CD14-positive monocyte (primary cell): Measurements from ENCODE around the gene SCART1. TPM values are rescaled to one million over a fixed set of nuclear protein-coding genes. Genes with fewer than 3 reads are reported as not detected.
"Not testable (repeated sequence)": the region's sequence is repeated elsewhere in the genome, so short reads cannot be mapped to it uniquely, and the experiment has no call there.

ENCODE experiments used
- DNase-seq, 3 donors: peaks; one replicate each; pipeline ENCODE4 v3.0.0-alpha.2; 2011 to 2022
- H2AFZ ChIP-seq: 2 replicates; pipeline ENCODE4 v1.6.0; 2012; ENCODE audit warnings: mild to moderate bottlenecking, low read depth, low read length, inconsistent platforms; ENCODE audit not compliant: insufficient read depth, poor library complexity, severe bottlenecking
- H3K27ac ChIP-seq, 2 donors: 1 replicate in 1 of 2; 2 replicates in 1 of 2; pipeline ENCODE4 v1.5.1; 2012 to 2013; ENCODE audit warnings: low read length in 2 of 2, control low read depth in 1 of 2, inconsistent platforms in 1 of 2, low read depth in 1 of 2, mild to moderate bottlenecking in 1 of 2
- H3K27me3 ChIP-seq, 2 donors: one replicate each; pipeline versions ENCODE4 v1.6.0 to v1.6.1; 2011 to 2013; ENCODE audit warnings: low read length in 2 of 2; ENCODE audit not compliant: control insufficient read depth in 2 of 2, insufficient read depth in 2 of 2
- H3K36me3 ChIP-seq, 2 donors: replicated peaks in 1 of 2; 1 replicate in 1 of 2; 2 replicates in 1 of 2; pipeline versions ENCODE4 v1.5.1 to v1.6.1; 2012 to 2013; ENCODE audit warnings: low read length in 2 of 2, control low read depth in 1 of 2, inconsistent platforms in 1 of 2, mild to moderate bottlenecking in 1 of 2; ENCODE audit not compliant: insufficient read depth in 2 of 2, control insufficient read depth in 1 of 2
- H3K4me1 ChIP-seq, 2 donors: 1 replicate in 1 of 2; 2 replicates in 1 of 2; pipeline versions ENCODE4 v1.5.1 to v1.6.1; 2012 to 2013; ENCODE audit warnings: low read length in 2 of 2, control low read depth in 1 of 2, inconsistent platforms in 1 of 2, mild to moderate bottlenecking in 1 of 2, moderate library complexity in 1 of 2; ENCODE audit not compliant: insufficient read depth in 2 of 2, control insufficient read depth in 1 of 2
- H3K4me2 ChIP-seq: replicated peaks from 2 replicates; pipeline ENCODE3; 2012; ENCODE audit warnings: low read length, moderate library complexity, mild to moderate bottlenecking; ENCODE audit not compliant: poor library complexity, severe bottlenecking; ENCODE audit errors: extremely low read depth
- H3K4me3 ChIP-seq, 3 experiments: fragments of 200-600 bp in 1 of 3; sonication (generic) in 1 of 3; replicated peaks in 1 of 3; 1 replicate in 2 of 3; 2 replicates in 1 of 3; pipeline ENCODE4 v1.5.1; 2011 to 2013; ENCODE audit warnings: low read length in 3 of 3, mild to moderate bottlenecking in 3 of 3, control low read depth in 2 of 3, low read depth in 2 of 3, inconsistent platforms in 1 of 3, moderate library complexity in 1 of 3
- H3K79me2 ChIP-seq: 2 replicates; pipeline ENCODE4 v1.6.0; 2012; ENCODE audit warnings: mild to moderate bottlenecking, control low read depth, inconsistent platforms, low read length, moderate library complexity; ENCODE audit not compliant: insufficient read depth
- H3K9ac ChIP-seq: 2 replicates; pipeline ENCODE4 v1.6.0; 2017; ENCODE audit warnings: low read length, mild to moderate bottlenecking; ENCODE audit not compliant: insufficient read depth, poor library complexity, severe bottlenecking
- H3K9me3 ChIP-seq, 2 donors: replicated peaks in 1 of 2; 1 replicate in 1 of 2; 2 replicates in 1 of 2; pipeline versions ENCODE4 v1.5.1 to v1.6.1; 2012 to 2013; ENCODE audit warnings: low read length in 2 of 2, control low read depth in 1 of 2; ENCODE audit not compliant: control insufficient read depth in 1 of 2, insufficient read depth in 1 of 2
- H4K20me1 ChIP-seq: 2 replicates; pipeline ENCODE4 v1.6.0; 2012; ENCODE audit warnings: mild to moderate bottlenecking, low read length, control low read depth, moderate library complexity; ENCODE audit not compliant: insufficient read depth
- H3K27ac Mint-ChIP-seq, 7 donors: one replicate each; pipeline ENCODE4 v1.8.0; 2020; ENCODE audit warnings: mild to moderate bottlenecking in 7 of 7, mixed read lengths in 7 of 7, moderate library complexity in 6 of 7, inconsistent platforms in 2 of 7
- H3K27me3 Mint-ChIP-seq, 3 donors: one replicate each; pipeline ENCODE4 v1.8.0; 2021 to 2022; ENCODE audit warnings: low read depth in 3 of 3, mild to moderate bottlenecking in 3 of 3, mixed read lengths in 3 of 3, moderate library complexity in 3 of 3, inconsistent platforms in 1 of 3
- H3K36me3 Mint-ChIP-seq, 2 donors: one replicate each; pipeline ENCODE4 v1.8.0; 2020; ENCODE audit warnings: mixed read lengths in 2 of 2, inconsistent platforms in 1 of 2, mild to moderate bottlenecking in 1 of 2
- H3K4me1 Mint-ChIP-seq: one replicate; pipeline ENCODE4 v1.8.0; 2020; ENCODE audit warnings: mild to moderate bottlenecking, mixed read lengths
- H3K4me3 Mint-ChIP-seq, 2 donors: one replicate each; pipeline ENCODE4 v1.8.0; 2020; ENCODE audit warnings: mild to moderate bottlenecking in 2 of 2, mixed read lengths in 2 of 2, moderate library complexity in 1 of 2
- H3K9me3 Mint-ChIP-seq, 7 donors: one replicate each; pipeline ENCODE4 v1.8.0; 2020 to 2022; ENCODE audit warnings: mixed read lengths in 7 of 7, mild to moderate bottlenecking in 6 of 7, moderate library complexity in 6 of 7, inconsistent platforms in 2 of 7
- WGBS: methylation state at CpG from one replicate; pipeline ENCODE4 v1.1.5; 2013; ENCODE audit warnings: missing lambda C conversion rate; ENCODE audit not compliant: insufficient coverage; 5-methylcytosine and 5-hydroxymethylcytosine counted together
- intact Hi-C, 2 donors: fragments of 100-400 bp; cut with micrococcal nuclease; formaldehyde crosslinking; loops; one replicate each; pipeline versions ENCODE4 v1.15.0 to v1.15.1; 2023
- polyA plus RNA-seq, 3 donors: library from polyadenylated mRNA; depleted of rRNA in 1 of 3; unstranded in 2 of 3; stranded (reverse) in 1 of 3; fragments of 300-500 nt in 2 of 3; fragments of >200 nt in 1 of 3; fragmentation: Illumina TruSeq in 2 of 3; gene quantifications; 1 replicate in 2 of 3; 2 replicates in 1 of 3; pipeline ENCODE4 v1.2.3, GENCODE V29; 2012 to 2021
- TF ChIP-seq, protein P1 (sequence below): fragments of 200-600 bp; IDR thresholded peaks from one replicate; pipeline ENCODE4 v1.8.0; 2022; ENCODE audit warnings: antibody characterized with exemption, mild to moderate bottlenecking

The SCART1 gene
- polyA plus RNA-seq, 3 donors = 1.1 TPM; not detected in 2

DNA sequence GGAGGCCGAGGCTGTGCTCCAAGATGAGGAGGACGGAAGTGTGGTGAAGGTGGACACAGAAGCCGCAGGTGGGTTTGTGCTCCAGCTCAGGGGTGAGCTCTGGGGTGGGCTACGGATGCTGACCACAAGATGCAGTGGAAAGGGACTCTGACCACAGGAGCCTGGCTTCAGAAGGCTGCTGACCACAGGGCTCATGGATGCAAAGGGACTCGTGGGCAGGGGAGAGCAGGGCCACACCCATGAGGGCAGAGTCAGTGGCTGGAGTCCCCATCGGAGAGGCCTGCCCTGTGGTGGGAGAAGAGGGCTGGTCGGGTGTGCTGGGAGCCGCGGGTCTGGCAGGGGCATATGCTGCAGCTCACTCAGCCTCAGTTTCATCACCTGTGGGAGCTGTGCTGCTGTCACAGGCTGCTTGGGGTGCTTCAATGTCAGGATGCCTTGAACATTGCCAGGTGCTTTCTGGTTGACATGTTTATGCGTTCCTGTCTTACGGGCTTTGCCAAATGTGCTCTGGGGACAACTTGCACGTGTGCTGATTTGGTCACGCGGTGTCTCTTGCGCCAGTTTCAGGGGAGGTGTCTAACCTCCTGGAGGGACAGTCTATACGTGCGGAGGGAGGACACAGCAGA is 13.7 kb downstream of the SCART1 start:
- no peak for DNase-seq
- Histone ChIP-seq H3K4me3 (no peak overlapping the region), H4K20me1 (no peaks in the 10 kb centered on the region), H3K9me3 (peaks cover 0 to 6% of the 10 kb centered on the region in 2 donors), H3K79me2 (no peaks in the 10 kb centered on the region), H3K4me1 (no peaks in the 10 kb centered on the region), H3K36me3 (no peaks in the 10 kb centered on the region), H3K9ac (no peak overlapping the region), H3K27ac (no peak overlapping the region), H3K27me3 (peaks cover 0 to 2% of the 10 kb centered on the region in 2 donors), H3K4me2 (no peak overlapping the region), H2AFZ (no peak overlapping the region)
- Mint-ChIP-seq H3K36me3 (no peaks in the 10 kb centered on the region), H3K4me3 (no peak overlapping the region), H3K27ac (no peak overlapping the region), H3K27me3 (peaks cover 9 to 12% (median 12%) of the 10 kb centered on the region in 3 donors), H3K9me3 (peaks cover 5 to 11% (median 7%) of the 10 kb centered on the region in 7 donors), H3K4me1 (no peaks in the 10 kb centered on the region)
- intact Hi-C loops = no loop called here
- 95% methylated on average over 17 of the region's 17 CpGs for WGBS
- TF ChIP-seq, protein P1, sequence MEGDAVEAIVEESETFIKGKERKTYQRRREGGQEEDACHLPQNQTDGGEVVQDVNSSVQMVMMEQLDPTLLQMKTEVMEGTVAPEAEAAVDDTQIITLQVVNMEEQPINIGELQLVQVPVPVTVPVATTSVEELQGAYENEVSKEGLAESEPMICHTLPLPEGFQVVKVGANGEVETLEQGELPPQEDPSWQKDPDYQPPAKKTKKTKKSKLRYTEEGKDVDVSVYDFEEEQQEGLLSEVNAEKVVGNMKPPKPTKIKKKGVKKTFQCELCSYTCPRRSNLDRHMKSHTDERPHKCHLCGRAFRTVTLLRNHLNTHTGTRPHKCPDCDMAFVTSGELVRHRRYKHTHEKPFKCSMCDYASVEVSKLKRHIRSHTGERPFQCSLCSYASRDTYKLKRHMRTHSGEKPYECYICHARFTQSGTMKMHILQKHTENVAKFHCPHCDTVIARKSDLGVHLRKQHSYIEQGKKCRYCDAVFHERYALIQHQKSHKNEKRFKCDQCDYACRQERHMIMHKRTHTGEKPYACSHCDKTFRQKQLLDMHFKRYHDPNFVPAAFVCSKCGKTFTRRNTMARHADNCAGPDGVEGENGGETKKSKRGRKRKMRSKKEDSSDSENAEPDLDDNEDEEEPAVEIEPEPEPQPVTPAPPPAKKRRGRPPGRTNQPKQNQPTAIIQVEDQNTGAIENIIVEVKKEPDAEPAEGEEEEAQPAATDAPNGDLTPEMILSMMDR = no peak

GRCh38 chr10:133469205-133469604 is 15.5 kb downstream of the SCART1 start:
- H3K36me3 Mint-ChIP-seq, H3K4me3 ChIP-seq, H3K4me2 ChIP-seq, H3K9me3 ChIP-seq, H3K9ac ChIP-seq, H3K27me3 ChIP-seq, H3K27ac Mint-ChIP-seq, H3K4me1 ChIP-seq, DNase-seq, H4K20me1 ChIP-seq, H3K36me3 ChIP-seq, H3K27ac ChIP-seq, H3K4me1 Mint-ChIP-seq, H3K4me3 Mint-ChIP-seq, H3K79me2 ChIP-seq, H2AFZ ChIP-seq, intact Hi-C loops: not testable (repeated sequence)
- peaks cover 10 to 12% (median 10%) of the 10 kb centered on the region in 3 donors for H3K27me3 Mint-ChIP-seq
- H3K9me3 Mint-ChIP-seq = peaks cover 4 to 11% (median 7%) of the 10 kb centered on the region in 7 donors
- WGBS = 100% methylated on average over 1 of the region's 3 CpGs
